ENCODE data around the gene PLET1. TPM values are rescaled to one million over a fixed set of nuclear protein-coding genes. Genes with fewer than 3 reads are reported as not detected.

Gene PLET1
- total and polyA plus RNA-seq, 9 of the 15 experiments (the other 6 are each of a cell fraction or from before 2014, with no cell fraction given), result not detected

- Histone ChIP-seq H3K4me1 (replicated peaks in 1 of 2; ENCODE audit: control insufficient read depth in 2 of 2, insufficient read depth in 2 of 2, low read length in 2 of 2) (peaks cover 8 to 13% of the 10 kb centered on the region in 2 experiments; a peak in 4 of 5 replicates), H3K79me2 (ENCODE audit: control insufficient read depth, insufficient read depth, low read length) (no peaks in the 10 kb centered on the region), H3K27ac (ENCODE audit: extremely low read depth, low read depth, low read length) (no peak overlapping the region), H3K9ac (ENCODE audit: insufficient read depth in 1 of 2, low read depth in 2 of 2, low read length in 2 of 2) (no peak overlapping the region), H3K36me3 (ENCODE audit: control insufficient read depth, insufficient read depth, low read length) (no peaks in the 10 kb centered on the region), H3K9me1 (ENCODE audit: control insufficient read depth, insufficient read depth, low read length) (no peaks in the 10 kb centered on the region), H3K4me2 (ENCODE audit: insufficient read depth, low read length) (no peak overlapping the region), H3K27me3 (ENCODE audit: control insufficient read depth in 2 of 2, insufficient read depth in 2 of 2, low read length in 2 of 2) (peaks cover 0 to 30% of the 10 kb centered on the region in 2 experiments; a peak in 2 of 5 replicates), H3K4me3 (no peak overlapping the region), H3K9me3 (replicated peaks; ENCODE audit: control insufficient read depth, insufficient read depth, low read depth, low read length) (no peaks in the 10 kb centered on the region), H2AFZ (ENCODE audit: low read depth, low read length) (no peak overlapping the region), H4K20me1 (replicated peaks; ENCODE audit: control insufficient read depth, insufficient read depth, low read length) (0 out of 2 replicates have a peak, but pooled peaks cover 6% of the 10 kb centered on the region)
- ChIA-PET CTCF (ENCODE audit: low intra/inter-chr PET ratio) (no interaction called here), POLR2A (interaction anchor here (0.6 kb wide), 1 partner anchor 11 kb away, joined by 3 read pairs; no protein-coding TSS in a partner anchor)
- no peak for ATAC-seq
- in situ Hi-C loops (cut with MboI), result no loop called here
- FAIRE-seq, result no peak
- intact Hi-C loops (cut with micrococcal nuclease), result no loop called here
- DNase-seq (ENCODE audit: extremely low read depth in 1 of 4, low spot score in 3 of 4), result no peak
- TF ChIP-seq ETV1 (tag; conservative IDR thresholded peaks at IDR 0.05; ENCODE audit: low read depth), result no peak
- WGBS (ENCODE audit: insufficient coverage, low coverage, missing lambda C conversion rate), result 15% methylated on average over 15 of the region's 17 CpGs
- no TSS peak for BruUV-seq (replicated peaks)
Measured at GRCh38 chr11:112300094-112300786, 39.6 kb upstream of the PLET1 start.

- Histone ChIP-seq H3K9me3 (replicated peaks; ENCODE audit: control insufficient read depth, insufficient read depth, low read depth, low read length) (no peaks in the 10 kb centered on the region), H3K4me2 (ENCODE audit: insufficient read depth, low read length) (no peak overlapping the region), H4K20me1 (replicated peaks; ENCODE audit: control insufficient read depth, insufficient read depth, low read length) (0 out of 2 replicates have a peak, but pooled peaks cover 6% of the 10 kb centered on the region), H3K9ac (ENCODE audit: insufficient read depth in 1 of 2, low read depth in 2 of 2, low read length in 2 of 2) (0 out of 4 replicates have a peak overlapping the region, but pooled peaks of 1 of the 2 experiments have one; percentile 17), H3K4me1 (replicated peaks in 1 of 2; ENCODE audit: control insufficient read depth in 2 of 2, insufficient read depth in 2 of 2, low read length in 2 of 2) (peaks cover 8 to 13% of the 10 kb centered on the region in 2 experiments; a peak in 4 of 5 replicates), H3K36me3 (ENCODE audit: control insufficient read depth, insufficient read depth, low read length) (no peaks in the 10 kb centered on the region), H3K9me1 (ENCODE audit: control insufficient read depth, insufficient read depth, low read length) (no peaks in the 10 kb centered on the region), H2AFZ (ENCODE audit: low read depth, low read length) (no peak overlapping the region), H3K4me3 (no peak overlapping the region), H3K27me3 (ENCODE audit: control insufficient read depth in 2 of 2, insufficient read depth in 2 of 2, low read length in 2 of 2) (peaks cover 0 to 25% of the 10 kb centered on the region in 2 experiments; a peak in 2 of 5 replicates), H3K79me2 (ENCODE audit: control insufficient read depth, insufficient read depth, low read length) (no peaks in the 10 kb centered on the region), H3K27ac (ENCODE audit: extremely low read depth, low read depth, low read length) (no peak overlapping the region)
- ATAC-seq (no peak; the same call in 1 of the 3 replicates), FAIRE-seq (no peak), DNase-seq (ENCODE audit: extremely low read depth in 1 of 4, low spot score in 3 of 4) (no peak)
- TF ChIP-seq PTRF (tag; IDR thresholded peaks at IDR 0.05) (no peak), RBM39 (optimal IDR thresholded peaks at IDR 0.05; ENCODE audit: low read depth, low read length) (no peak), STAT5B (CRISPR knock-in tag; IDR thresholded peaks at IDR 0.05) (no peak), NCOR1 (IDR thresholded peaks at IDR 0.05) (no peak), ELK1 (CRISPR knock-in tag; IDR thresholded peaks at IDR 0.05) (no peak), RBBP5 (IDR thresholded peaks at IDR 0.05; ENCODE audit: borderline replicate concordance, insufficient read depth, low read length, poor library complexity, severe bottlenecking) (no peak)
- CTCF ChIA-PET (ENCODE audit: low intra/inter-chr PET ratio), result no interaction called here
- WGBS (ENCODE audit: insufficient coverage, low coverage, missing lambda C conversion rate), result 8% methylated on average over 9 of the region's 9 CpGs
- in situ Hi-C loops (cut with MboI) (no loop called here), intact Hi-C loops (cut with micrococcal nuclease) (no loop called here)
- POLR2A ChIA-PET, result interaction anchor here (0.6 kb wide), 1 partner anchor 9 kb away, joined by 4 read pairs; no protein-coding TSS in a partner anchor
- no TSS peak for BruUV-seq (replicated peaks)
Measured at GRCh38 chr11:112298535-112298934, 37.9 kb upstream of the PLET1 start.
